Activated naive CD8-positive, alpha-beta T cell treated with anti-CD3 and anti-CD28 coated beads, Interleukin-2, amount 50 U/mL, for 16 hours (primary cell): Measurements from ENCODE around the gene EPHB1.

Experiments used
- DNase-seq: peaks from one replicate; pipeline ENCODE4 v3.0.0-alpha.2; 2020; ENCODE audit warnings: low read depth, low spot score

Gene EPHB1

DNA sequence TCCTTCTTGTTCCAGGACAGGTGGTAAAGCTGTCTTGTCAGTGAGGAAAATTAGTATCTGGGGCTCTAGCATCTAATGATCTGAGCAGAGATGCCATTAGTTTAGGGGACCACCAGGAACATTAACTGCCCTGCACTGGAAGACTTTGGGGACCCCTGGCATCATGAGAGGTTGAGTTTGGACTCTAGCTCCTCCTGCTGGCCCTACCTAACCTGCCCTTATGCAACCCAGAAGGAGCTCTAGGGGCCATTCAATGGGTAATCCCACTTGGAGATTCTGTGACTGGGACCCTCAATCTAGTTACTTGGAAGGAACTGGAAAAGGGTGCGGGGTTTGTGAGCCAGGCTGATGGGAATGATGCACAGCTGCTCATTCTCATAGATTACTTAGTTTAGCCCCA lies 451.0 kb downstream of the EPHB1 start:
- DNase-seq: no peak

DNA sequence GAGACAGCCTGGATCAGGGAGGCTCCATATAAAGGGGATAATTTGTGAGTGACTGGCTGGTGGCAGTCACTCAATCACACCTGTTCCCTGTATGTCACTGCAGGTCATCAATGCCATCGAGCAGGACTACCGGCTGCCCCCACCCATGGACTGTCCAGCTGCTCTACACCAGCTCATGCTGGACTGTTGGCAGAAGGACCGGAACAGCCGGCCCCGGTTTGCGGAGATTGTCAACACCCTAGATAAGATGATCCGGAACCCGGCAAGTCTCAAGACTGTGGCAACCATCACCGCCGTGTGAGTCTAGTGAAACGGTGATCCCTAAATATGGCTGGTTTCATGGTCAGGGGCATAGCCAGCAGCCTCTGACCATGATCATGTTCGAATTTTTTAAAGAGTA lies 453.2 kb downstream of the EPHB1 start:
- DNase-seq: no peak

DNA sequence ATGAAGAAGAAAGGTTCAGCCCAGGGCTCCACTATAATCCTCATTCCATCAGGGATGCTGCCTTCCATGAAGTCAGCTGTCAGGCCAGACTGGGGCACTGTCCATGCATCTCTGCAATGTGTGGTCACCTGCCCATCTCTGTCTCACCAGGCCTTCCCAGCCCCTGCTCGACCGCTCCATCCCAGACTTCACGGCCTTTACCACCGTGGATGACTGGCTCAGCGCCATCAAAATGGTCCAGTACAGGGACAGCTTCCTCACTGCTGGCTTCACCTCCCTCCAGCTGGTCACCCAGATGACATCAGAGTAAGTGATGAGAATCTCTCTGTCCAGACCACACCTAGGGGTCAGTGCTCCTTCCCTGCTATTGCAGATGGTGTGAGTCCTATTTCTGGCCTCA lies 454.1 kb downstream of the EPHB1 start:
- DNase-seq: no peak

DNA sequence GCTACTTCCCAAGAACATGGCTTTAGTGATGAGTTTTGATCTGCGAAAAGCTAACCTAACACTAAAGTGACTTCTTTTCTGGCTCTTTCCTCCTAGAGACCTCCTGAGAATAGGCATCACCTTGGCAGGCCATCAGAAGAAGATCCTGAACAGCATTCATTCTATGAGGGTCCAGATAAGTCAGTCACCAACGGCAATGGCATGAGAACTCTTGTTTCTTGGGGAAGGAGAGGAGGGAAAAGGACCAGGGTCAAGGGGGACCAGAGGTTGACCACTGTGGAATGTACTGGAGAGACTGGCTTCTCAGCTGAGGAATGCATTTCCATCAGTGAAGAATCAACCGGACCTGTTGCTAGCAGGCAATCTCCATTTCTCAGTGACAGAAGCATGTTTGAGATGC lies 463.9 kb downstream of the EPHB1 start:
- no peak for DNase-seq

DNA sequence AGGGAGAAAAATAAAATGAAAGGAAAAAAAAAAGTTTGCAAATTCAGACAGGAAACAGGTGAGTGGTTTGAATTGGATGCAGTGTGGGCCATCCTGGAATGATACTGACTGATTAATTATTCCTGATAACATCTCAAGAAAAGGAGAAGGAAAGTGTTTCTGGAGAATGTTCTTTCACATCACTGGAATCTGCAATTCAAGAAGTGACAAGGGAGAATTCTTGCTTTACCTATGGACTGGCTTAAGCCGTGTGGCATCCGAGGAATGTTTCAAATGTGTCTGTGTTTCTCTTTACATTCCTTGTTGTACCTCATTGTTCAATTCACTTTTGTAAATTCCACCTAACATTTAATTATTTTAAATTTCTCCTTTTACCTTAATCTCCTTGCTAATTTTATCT lies 465.0 kb downstream of the EPHB1 start:
- no peak for DNase-seq

DNA sequence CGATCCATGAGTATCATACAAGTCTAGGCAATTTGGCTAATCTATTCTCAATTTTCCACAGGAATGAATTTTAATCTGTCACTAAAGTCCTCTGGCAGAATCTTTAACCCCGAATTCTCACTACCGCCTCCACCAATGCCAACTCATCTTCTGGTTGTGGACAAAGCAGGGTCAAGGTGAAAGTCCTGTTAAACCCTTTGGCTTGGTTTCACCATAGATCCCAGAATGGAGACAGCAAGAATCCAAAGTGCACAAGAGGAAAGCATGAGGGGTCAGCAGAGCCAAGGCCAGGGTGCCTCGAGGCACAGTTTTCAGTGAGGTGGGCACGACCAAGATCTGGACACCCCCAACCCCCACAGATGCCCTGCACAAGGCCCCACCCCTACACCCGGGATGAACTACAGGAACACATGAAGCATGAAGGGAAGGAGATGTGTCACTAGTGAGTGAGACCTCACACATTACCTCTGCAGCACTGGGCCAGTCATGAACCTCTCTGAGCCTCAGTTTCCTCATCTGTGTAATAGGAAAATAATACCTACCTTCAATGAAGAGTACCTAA lies 466.2 kb downstream of the EPHB1 start:
- no peak for DNase-seq

DNA sequence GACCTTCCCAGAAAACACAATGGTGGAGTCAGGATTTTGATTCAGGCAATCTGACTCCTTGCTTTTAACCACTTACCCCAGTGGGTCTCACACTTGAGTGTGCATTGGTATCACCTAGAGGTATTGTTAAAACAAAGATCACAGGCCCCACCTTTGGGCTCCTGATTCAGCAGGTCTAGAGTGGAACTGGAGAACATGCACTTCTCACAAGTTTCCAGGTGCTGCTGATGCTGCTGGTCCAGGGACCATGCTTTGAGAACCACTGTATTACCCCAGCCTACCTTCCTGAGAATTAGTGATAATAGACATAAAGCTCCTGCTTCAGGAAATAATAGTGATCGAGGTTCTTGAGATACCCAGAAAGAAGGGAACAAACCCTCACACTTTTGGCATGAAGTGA lies 466.9 kb downstream of the EPHB1 start:
- no peak for DNase-seq

DNA sequence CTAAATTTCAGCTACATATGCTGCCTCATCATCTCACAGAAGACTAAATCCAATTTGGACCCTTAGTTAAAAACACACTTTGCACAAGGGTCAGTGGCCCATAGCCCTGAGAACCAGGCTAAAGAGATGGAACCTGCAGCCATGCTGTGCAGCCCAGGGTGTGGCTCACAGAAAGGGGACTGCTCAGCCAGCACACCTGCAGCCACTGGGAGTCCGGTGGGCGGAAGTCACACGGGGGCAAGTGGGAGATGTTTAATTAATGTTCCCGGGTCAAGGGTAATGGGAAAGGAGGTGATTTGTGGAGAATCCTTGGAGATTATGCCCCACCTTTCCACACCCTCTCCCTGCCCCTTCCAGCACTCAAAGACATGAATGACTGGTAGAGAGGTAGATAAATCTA lies 467.4 kb downstream of the EPHB1 start:
- no peak for DNase-seq

DNA sequence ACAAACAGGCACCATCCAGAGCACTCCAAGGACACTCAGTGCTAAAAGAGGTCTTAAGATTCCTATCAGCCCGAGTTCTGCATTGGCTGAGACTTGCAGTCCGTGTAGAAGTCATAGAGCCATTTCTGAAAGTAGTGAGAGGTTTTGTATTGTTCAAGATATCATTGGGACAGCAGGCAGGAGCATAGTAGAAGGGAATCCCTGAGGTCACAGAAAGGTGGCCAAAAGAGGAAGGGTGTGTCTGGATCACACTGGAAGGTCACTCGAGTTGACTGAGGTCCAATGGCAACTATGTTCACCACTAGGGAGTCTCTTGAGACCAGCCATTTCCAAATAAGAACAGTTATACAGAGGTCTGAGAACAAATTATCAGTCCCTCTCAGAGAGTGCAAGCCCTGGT lies 468.3 kb downstream of the EPHB1 start:
- DNase-seq: no peak

DNA sequence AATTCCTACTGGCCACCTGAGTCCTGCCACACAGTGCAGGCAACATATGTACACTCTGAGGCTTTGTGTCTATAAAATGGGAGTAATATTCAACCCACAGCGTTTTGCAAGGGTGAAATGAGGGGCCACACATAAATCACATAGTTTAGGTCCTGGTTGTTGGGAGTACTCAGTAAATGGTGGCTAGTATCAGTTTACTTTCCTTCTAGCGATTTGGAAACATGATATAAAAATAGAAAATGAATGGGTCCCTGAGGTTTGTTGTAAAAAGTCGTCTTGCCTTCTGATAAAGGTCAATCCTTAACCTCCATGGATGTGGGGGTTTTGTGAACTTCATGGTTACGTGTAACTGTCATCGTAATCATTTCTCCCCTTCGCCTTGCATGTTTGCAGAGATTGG lies 472.4 kb downstream of the EPHB1 start:
- no peak for DNase-seq

DNA sequence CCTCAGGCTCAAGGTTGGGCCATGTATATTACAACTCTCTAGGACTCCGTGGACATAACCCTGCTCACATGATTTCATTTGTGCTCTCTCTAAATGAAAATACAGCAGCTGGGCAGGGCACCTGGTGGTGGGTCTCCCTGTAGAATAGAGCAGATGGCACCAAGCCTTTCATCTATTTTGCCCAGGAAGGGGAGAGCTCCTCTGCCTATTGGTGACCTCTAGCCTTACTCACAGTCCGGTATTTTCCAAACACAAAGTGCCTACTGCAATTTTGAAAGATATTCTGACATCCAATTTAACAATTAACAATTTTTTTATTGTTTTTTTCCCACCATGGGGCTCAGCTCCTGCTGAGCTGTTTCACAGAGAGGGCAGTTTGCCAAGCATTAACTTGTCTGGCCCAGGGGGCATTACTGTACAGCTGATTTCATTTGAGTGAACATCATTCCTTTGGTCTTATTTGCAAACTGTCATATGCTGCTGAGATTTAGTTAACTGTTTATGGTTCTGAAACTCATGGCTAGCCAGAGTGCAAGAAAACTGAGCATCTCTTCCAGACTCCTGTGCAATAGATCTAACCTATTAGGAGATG lies 474.0 kb downstream of the EPHB1 start:
- no peak for DNase-seq

DNA sequence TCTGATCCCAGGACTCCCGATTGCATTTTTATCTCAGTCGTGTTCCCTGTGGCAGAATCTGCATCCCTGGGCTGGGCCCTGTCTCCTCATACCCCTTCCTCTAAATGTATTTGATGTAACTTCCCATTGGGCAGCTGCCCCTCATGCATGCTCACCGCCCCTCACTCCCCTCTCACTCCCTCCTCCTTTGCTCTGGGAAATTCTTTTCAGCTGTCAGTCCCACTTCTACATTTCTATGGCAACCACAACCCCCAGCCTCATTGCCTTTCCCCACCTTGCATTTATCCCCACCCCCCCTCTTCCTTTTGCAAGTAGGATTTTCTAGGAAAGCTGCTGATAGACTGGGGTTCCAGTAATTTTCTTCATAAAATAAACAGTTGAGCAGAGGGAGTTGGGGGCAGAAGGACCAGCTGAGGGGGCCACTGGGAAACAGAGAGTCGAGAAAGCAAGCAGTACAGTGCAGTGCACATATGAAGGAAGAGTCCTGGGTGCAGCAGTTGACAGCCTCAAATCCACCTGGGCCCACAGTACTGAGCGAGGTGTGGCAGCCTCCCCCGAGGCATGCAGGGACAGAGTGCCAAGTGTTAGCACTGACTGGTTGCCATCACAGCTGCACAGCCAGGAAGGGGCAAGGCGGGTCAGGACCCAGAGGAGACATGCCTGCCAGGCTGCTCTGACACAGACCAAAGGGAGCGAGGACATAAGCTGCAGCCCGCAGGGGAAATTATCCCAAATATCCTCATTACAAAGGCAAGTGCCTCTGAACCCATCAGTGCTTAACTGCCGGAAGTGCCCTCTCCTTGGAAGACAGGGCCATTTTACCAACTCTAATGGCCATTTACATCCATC lies 476.3 kb downstream of the EPHB1 start:
- DNase-seq: no peak

DNA sequence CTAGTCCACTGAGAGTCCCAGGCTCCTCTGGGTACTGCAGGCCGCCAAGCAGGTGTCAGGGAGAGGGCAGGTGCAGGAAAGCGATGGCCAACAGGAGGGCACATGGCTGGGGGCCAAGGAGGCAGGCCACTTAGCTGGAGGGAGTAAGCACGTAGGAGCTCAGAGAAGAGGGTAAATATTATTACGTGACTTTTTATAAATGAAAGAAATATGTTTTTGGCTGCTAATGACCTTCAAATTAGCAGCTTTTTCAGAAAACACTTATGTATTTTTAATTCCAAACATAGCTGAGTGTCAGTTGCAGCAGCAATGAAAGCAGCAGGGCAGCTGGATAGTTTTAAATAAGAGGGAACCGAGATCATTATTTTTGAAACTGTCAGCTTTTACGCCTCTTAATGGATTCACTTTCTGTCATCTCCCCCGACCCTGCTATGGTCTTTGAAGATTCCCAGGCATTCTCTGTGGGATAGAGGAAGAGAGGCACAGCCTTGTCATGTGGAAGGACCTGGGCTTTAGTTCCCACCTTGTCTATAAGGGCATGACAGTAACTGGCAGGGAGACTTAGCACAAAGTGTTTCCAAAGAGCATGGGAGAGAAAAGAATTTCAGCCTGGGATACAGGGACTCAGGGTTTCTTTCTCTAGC lies 477.1 kb downstream of the EPHB1 start:
- no peak for DNase-seq

DNA sequence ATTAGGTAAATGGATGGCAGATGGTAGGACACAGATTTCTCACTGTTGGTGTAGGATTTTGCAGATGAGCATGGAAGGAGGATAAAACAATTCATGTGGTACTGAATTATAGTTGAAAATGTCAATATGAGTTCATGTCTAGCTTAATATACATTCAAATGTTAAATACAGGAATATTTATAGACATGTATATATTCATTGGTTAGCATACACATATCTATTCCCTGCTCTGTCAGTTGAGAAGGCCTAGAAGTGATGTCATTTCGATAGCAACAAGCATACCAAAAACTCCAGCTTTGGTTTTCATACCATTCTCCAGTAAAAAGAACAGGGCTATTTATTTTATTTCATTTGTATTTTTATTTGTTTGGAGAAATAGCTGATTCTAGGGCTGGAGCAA lies 497.1 kb downstream of the EPHB1 start:
- DNase-seq: no peak

DNA sequence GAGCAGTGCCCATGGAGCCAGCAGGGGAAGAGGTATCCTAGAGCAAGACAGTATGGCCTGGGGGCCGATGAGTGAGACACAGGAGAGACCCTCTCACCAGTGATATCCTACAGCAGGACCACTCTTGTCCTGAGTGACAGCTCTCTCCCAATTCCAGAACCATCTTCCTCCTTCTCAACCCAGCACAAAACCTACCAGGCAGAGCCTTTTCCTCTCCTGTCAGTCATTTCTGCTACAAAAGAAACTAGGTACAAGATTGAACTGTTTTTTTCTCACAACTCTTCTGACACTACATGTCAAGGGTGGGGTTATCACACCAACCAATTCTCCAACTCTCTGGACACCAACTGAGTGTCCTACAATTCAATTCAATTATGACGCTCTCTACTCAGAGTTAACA lies 506.6 kb downstream of the EPHB1 start:
- DNase-seq: no peak

DNA sequence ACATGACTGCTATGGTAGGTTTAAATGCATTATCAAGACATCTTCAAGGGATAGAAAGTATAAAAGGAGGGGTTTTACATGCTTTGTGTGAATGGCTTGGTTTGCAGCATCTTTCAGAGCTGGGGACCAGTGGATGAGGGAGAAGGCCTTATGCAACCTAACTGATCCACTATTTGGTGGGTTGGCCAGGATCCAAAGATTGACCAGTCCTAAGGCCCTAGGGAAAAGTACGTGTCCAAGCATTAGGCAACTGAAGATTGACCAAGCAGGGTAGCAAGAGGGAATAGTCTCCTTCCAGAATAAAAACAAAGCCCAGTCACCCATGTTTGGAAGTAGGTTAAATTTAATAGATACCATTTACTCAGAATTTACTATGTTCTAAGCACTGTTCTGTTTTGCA lies 509.3 kb downstream of the EPHB1 start:
- no peak for DNase-seq
